Measurements from ENCODE around the gene CCDC9B. TPM values are rescaled to one million over a fixed set of nuclear protein-coding genes. Genes with fewer than 3 reads are reported as not detected.

CCDC9B gene
- total RNA-seq, 1 donor from 2014 or later: 0.86 TPM

DNA sequence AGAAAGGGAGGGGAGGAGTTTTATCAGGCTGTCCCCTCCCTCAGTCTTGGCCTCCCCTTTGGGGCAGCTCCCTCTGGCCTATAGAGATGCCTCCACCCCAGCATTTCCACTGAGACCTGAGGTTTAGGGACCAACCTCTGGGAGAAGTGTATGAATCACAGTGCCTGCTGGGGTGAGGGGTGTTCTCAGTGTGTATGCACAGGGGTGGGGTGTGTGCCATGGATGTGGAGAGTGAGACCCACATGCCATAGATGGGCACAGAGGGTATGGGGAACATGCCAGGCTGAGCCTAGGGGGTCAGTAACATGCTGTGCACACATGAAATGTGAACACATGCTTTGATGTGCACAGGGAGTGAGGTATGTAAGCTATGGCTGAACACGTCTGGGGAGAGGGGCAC is 45.4 kb downstream of the CCDC9B start:
- intact Hi-C loops (cut with micrococcal nuclease): no loop called here

DNA sequence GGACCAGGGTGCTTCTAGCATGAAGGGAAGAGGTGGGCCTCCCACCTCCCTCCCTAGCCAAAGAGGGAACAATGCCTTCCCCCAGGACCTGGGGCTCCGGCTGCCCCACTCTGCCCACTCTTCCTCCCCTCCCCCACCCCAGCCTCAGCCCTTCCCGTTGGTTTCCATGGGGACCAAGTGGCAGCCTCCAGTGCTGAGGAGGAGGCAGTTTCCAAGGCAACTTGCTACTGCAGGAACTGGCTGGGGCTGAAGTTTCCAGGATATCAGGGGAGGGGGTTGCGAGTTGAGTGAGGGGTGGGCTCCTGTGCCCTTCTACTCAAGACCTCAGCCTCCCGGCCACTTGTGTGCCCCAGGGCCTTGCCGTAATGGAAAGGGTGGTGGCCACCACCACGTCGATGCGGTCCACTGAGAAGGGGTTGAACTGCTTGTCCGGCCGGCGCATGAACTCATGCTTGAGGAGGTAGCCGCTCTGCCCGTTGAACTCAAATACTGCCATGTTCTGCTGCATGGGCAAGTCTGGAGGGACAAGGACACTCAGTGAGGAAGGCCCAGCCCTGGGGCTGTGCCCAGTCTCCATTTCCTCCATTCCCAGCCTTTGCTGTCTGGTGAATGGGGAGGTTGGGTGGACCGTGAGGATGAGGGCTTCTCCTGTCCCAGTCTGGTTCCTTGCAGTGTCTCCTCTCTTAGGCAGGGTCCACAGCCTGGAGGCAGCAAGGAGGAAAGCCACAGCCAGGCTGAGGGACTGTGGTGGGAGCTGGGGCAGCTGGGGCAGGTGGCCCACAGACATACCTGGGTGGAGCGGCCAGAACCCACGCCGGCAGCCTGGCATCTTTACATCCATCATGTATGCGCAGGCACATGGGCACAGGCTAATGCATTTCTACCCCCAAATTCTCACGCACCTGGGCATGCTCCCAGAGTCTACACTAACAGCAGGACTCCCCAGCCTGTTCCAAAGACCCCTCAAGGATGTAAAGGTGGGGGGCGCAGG is 46.5 kb downstream of the CCDC9B start:
- intact Hi-C loops (cut with micrococcal nuclease): no loop called here

DNA sequence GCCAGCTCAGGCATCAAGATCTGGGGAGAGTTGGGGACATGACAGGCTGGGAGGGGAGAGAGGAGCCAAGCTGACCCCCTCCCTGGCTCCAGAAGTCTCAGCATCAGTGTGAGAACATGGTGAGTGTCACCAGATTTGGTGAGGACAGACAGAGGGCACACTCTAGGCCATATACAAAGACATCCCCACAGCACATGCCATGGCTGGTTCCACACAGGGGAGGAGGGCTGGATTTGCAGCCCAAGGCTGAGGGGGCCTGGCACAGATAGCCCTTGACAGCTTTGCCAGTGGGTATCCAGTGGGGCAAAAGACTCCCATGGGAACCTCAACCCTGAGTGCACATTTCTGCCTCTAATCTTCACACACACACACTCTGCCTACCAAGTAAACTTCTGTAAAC is 47.7 kb downstream of the CCDC9B start:
- intact Hi-C loops (cut with micrococcal nuclease): no loop called here

DNA sequence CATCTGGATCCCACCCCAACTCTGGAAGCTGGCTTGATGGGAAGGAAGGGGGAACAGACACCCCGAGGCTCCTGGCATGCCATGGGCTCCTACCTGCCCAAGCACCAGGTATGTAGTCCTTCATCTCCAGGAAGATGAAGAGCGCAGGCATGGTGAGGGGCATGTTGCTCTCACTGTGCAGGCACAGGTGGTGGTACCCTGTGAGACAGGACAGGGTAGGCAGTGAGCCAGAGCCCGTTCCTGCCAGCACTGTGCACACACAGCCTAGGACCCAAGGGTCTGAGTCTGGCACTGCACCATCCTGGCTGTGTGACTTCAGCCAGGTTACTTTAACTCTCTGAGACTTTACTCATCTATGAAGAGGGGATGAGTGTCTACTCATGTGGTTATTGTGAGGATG is 48.5 kb downstream of the CCDC9B start:
- intact Hi-C loops (cut with micrococcal nuclease): no loop called here

DNA sequence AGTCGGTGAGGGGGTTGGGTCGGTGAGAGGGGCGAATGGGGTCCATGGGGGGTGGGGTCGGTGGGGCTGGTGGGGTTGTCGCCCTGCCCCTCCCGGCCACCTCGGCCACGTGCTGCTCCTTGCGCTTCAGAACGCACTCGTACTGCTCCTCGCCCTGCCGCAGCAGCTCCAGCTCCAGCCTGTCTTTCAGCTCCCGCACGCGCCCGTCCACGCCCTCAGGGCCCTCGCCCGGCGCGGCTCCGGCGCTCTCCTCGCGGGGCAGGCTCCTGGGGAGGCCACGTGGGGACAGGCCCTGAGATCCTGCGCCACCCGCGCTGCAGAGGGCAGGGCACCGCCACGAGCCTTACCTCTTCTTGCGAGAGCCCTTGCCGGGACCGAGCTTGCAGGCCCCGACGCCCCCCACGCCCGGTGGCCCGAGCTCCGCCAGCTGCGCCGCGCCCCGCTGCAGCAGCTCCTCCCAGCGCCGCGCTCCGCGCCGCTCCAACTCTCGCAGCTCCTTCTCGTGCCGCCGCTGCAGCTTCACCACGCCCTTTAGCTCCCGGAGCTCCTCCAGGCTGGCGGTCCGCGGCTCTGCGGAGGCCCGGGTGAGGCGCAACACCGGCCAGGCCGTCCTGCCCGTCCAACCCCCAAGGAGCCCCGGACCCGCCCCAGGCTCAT is 49.7 kb downstream of the CCDC9B start:
- intact Hi-C loops (cut with micrococcal nuclease): no loop called here

DNA sequence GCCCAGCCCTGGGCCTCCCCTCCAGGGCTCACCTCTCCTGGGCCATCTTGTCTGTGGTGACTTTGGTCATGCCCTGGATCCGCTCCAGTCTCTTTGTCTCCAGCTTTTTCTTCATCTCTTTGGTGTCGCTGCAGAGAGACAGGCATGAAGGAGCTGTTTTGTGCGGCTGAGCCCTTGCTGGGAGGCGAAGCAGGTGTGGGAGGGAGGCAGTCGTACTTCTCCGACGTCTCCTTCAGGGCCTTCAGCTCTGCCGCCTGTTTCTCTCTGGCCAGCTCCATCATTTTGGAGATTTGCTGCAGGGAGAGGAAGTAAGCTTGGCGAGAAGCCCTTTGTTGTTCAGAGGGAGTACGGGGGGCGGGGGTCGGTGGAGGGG is 50.2 kb downstream of the CCDC9B start:
- intact Hi-C loops (cut with micrococcal nuclease): no loop called here

DNA sequence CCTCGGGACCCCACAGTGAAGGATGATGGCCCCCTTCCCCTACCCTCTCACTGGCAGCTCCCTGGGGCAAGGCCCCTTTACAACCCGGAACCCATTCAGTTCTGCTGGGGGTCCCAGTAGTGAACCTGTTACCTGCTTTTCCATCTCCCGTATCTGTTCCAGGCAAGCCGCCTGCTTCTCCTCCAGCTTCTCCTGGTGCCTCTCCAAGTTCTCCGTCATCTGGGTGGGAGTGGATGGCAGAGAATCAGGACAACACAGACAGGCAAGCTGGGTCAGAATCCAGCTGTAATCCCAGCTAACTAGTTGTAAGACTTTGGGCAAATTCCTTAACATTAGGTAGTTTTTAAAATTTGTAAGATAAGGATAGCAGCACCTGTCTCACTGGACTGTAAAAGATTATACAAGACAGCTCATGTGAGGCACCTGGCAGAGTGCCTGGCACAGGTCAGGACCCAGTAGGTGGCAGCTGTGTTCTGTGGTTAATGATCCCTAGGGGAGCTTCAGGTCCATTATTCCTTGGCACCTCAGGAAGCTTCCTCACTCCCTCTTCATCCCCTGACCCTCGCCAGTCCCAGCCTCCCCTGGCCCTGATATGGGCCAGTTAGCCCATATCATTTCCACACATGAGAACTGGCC is 51.5 kb downstream of the CCDC9B start:
- intact Hi-C loops (cut with micrococcal nuclease): no loop called here

DNA sequence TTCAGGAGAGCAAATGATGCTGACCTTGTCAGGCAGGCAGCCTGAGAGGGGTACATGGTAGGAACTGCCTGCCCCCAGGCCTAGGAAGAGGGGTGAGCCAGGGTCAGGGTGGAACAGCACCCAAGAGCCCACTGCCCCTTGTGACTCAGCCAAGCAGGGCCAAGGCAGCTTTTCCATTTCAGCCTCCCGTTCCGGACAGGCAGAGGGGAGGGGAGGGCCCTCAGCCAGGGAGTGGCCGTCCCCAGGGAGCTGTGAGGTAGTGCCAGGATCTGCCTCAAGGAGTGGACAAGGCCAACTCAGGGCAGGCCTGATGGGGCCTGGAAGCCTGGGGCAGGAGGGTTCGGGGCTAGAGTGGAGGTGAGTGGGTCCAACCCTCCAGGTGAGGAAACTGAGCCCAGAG is 52.8 kb downstream of the CCDC9B start:
- intact Hi-C loops (cut with micrococcal nuclease): no loop called here

DNA sequence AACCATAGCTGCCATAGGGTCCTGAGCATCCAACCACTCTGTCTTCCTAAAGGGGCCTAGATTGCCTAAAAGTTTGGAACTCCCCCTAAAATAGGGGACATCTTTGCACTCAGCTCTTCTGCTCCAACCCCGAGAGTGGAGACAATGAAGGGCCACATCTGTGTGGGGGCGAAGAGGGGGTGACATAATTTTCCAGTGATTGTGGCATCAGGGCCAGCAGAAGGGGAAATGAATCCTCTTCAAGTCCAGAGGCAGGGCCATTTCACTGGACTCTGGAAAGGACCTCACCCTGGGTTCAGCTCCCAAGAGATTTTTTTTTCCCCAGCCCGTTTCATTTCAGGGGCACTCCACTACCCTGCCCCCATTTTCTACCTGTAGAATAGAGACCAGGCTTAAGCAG is 53.2 kb downstream of the CCDC9B start:
- intact Hi-C loops (cut with micrococcal nuclease): no loop called here

DNA sequence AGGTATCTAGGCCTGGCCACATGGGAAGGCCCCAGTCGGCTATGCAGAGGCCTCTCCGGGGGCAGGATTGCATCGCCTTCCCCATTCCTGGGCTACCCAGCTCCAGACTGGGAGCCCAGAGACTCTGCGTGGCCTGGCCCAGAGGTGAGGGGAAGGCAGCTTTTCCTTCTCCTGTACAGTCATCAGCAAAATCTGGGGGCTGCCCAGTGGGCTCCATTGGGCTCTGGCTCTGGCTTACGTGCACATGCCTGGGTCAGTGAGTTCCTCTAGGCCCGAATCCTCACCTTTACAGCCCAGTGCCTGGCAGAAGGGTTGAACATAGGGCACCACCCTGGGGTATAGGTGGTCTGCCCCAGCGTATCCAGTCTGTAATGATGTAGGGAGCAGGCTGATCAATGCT is 53.9 kb downstream of the CCDC9B start:
- intact Hi-C loops (cut with micrococcal nuclease): no loop called here

DNA sequence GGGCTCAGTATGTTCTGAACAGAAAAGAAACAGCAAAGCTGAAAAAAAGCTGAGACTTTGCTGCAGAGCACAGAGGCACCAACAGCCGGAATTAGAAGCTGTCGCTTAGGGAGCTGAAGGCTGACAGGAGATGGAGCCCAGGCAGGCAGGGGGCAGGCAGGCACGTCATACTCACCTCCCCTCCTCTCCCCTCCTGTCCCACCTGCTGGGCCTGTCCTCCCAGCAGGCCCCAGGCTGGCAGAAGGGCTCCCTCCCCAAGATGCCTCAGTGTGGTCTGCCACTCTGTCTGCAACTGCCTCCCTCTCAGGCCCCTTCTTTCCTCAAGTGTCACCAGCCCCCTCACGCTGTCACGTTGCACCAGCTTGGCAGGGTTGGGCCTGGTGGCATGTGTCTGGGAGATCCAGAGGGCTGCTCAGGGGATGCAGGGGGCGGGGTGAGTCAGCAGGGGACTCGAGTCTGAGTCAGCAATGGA is 54.6 kb downstream of the CCDC9B start:
- intact Hi-C loops (cut with micrococcal nuclease): no loop called here

DNA sequence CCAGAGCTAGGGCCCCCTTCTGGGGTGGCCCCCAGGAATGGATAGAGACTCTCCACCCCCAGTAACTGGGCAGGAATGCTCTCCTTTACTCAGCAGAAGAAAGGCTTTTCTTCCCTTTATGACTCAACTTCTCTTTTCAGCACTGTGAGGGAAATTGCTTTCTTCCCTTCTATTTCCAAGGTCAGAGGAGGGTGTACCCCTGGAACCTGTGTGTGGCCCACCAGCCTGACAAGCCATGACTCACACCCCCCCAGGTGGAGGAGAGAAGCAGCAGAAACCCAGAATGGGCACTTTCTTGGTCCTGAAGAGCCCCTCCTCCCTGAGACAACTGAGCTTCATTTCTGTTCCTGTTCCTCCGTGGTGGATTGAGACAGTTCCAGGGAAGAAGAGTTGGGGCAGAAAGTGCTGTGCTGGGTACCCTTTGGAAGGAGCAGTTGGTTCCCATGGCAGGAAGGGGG is 55.2 kb downstream of the CCDC9B start:
- intact Hi-C loops (cut with micrococcal nuclease): no loop called here

DNA sequence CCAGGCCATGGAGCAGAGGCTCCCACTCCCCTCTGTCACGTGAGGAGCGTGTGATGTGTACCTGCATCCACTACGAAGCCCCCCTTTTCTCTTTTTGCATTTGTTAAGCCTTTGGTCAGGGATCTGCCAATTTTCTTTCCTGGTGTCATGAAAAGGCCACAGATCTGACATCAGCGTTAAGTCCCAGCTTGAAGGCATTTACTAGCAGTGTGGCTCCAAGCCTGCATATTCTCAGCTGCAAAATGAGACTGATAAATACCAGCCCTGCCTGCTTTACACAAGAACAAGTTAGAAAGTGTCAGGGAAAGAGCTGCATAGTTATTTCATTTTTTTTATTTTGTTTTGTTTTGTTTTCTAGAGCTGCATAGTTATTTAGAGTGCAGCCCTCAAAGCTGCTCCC is 55.6 kb downstream of the CCDC9B start:
- intact Hi-C loops (cut with micrococcal nuclease): no loop called here

DNA sequence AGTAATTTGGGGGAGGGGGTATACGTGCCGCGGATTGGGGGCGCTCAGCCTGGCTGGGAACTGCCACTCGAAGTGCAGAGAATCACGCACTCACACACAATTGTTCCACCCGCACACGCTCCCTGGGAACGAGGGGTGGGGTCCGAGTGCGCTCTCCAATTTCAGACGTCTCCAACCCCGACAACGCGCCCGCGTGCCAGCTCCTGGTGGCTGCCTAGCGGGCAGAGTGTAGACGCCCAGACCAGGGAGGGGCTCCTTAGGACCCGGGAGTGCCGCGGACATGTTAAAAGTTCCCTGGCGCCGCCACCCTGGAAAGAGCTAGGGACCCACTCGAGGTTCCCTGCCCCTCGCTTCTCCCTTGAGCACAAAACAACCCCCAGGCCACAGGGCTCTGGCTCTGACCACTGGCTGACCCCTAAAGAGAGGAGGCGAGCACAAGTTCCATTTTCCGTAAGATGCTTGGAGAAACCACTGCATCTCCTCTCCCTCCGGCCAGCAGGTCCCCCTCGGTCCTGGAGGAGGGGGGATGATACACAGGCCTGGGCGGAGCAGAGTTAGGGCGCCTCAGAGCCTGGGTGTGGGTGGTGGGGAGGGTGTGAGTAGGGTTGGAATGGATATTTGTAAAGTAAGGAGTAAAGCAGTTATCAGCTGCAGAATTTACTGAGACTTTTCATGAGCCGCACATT is 57.0 kb downstream of the CCDC9B start:
- intact Hi-C loops (cut with micrococcal nuclease): loop anchor here (5.0 kb wide), 1 partner anchor 139 kb away; no protein-coding TSS in a partner anchor

DNA sequence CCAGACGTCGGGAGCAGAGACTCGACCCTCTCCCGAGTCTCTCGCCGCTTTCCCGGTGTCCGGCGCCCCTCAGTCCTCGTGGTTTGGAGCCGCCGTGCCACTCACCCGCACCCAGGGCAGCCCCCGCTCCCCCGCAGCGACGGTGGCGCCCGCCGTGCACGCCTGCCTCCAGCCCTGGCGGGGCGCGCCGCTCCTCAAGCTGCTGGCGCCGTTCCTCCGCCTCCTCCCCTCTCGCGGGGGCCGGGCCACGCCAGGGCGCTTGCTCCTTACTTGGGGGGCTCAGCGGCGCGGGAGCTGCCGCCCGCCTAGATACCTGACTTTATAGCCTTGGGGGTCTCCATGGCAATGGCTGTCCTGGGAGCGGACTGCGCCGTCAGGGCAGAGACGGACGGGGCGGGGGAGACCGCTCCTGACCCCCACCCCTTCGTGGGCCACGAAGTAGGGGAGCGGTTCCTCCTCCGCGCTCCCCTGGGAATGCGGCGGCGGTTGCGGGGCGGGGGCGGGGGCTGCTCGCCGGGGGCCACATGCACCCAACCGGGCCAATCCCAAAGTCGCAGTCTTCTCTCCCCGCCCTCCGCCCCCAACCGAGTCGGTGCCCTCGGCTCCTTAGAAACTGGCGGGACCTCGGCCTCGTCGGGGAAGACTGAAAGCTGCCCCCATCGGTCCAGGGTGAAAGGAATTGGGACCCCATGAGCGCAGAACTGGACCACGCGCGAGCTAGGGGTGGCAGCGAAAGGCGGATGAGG is 57.7 kb downstream of the CCDC9B start, which contains the start of gene ANKRD63:
ANKRD63 (minus strand) TSS at position 196 of the 746 bp plus-strand sequence. CDS start 478 bp downstream, outside the sequence.
- intact Hi-C loops (cut with micrococcal nuclease): loop anchor here (1.0 to 5.0 kb wide), 2 partner anchors 24 to 139 kb away; partner anchors contain the start of gene PLCB2

DNA sequence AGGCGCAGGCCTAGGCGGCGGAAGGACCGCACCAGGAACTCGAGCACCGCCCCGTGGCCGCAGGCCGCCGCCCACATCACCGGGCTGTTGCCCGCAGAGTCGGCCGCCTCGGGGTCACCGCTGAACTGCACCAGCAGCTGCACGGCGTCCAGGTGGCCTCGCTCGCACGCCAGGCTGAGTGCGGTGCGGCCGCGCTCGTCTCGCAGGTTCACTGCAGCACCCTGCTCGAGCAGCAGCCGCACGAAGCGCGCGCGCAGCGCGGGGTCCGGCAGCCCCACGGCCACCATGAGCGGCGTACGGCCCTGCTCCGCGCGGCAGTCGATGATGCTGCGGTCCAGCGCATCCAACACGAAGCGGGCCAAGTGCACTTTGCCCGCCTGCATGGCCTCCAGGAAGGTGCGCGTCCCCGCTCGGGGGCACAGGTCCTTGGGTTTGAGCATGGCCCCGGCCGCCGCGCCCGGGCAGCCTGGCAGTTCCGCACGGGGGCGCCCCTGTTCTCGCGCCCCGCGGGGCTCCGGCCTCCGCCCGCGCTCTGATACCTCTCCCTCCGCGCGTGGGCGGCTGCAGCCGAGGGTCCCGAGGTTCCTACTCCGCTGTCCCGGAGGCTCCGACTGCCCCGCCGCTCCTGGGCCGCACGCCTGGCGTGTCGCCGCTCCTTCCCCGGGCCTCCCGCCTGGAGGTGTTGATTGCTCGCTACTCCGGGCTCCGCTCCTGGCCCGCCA is 58.4 kb downstream of the CCDC9B start:
- intact Hi-C loops (cut with micrococcal nuclease): loop anchor here (1.0 to 5.0 kb wide), 2 partner anchors 25 to 140 kb away; partner anchors contain the start of gene PLCB2

DNA sequence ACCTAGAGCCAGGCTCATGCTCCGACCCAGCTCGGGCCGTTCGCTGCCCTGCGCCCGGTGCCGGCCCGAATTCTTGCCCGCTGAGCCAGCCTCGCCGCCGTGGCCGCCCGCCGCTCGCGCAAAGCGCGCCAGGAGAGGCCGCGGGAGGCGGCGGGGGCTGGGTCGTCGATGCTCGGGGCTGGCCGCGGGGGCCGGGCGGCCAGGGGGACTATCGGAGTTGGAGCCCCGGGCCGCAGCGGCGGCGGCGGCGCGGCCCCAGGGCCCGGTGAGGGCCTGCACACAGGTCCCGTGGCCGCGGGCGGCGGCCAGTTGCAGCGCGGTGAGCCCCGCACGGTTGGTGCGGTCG is 59.0 kb downstream of the CCDC9B start:
- intact Hi-C loops (cut with micrococcal nuclease): loop anchor here (1.0 to 5.0 kb wide), 2 partner anchors 26 to 141 kb away; partner anchors contain the start of gene PLCB2

Measured in T-helper 2 cell treated with Interferon-gamma antibody and Interleukin-4, amounts not matched to agents 100 ng/mL and 5 ng/mL, for 36 hours (primary cell).